K562 (cell line): Measurements from ENCODE around the gene SLC34A3. TPM values are rescaled to one million over a fixed set of nuclear protein-coding genes. Genes with fewer than 3 reads are reported as not detected.

ENCODE experiments used
- ATF7 ChIP-seq: fragments of 450-650 bp; IDR thresholded peaks from 2 replicates; pipeline ENCODE4 v1.7.1; 2014; ENCODE audit warnings: mild to moderate bottlenecking, moderate library complexity
- CBFB ChIP-seq: sonication (generic); formaldehyde crosslinking; IDR thresholded peaks from 2 replicates; pipeline ENCODE4 v1.4.0; 2020; ENCODE audit warnings: mild to moderate bottlenecking, missing genetic modification reagents
- CHCHD3 ChIP-seq: fragments of 250-450 bp; sonication (Bioruptor Pico); IDR thresholded peaks from 2 replicates; pipeline ENCODE4 v2.1.2; 2022; ENCODE audit warnings: mild to moderate bottlenecking
- MXI1 ChIP-seq: IDR thresholded peaks from 2 replicates; pipeline ENCODE4 v1.6.1; 2011; ENCODE audit warnings: low read depth, mild to moderate bottlenecking, improper control_type of control experiment, low read length
- NFIC ChIP-seq: fragments of 450-650 bp; IDR thresholded peaks from 2 replicates; pipeline ENCODE4 v1.6.1; 2017; ENCODE audit warnings: mild to moderate bottlenecking, inconsistent platforms
- RHOXF2B ChIP-seq: fragments of 250-450 bp; sonication (Bioruptor Pico); conservative IDR thresholded peaks from 2 replicates; pipeline ENCODE4 v1.5.1; 2021
- TOE1 ChIP-seq, 2 experiments: fragments of 450-650 bp in 1 of 2; sonication (generic) in 1 of 2; formaldehyde crosslinking in 1 of 2; IDR thresholded peaks; 2 replicates each; pipeline versions ENCODE4 v1.7.1 to v1.8.0; 2016 to 2022; ENCODE audit warnings: borderline replicate concordance in 2 of 2, mild to moderate bottlenecking in 2 of 2, antibody characterized with exemption in 1 of 2, inconsistent platforms in 1 of 2, low read depth in 1 of 2, missing genetic modification reagents in 1 of 2, moderate library complexity in 1 of 2
- ZNF232 ChIP-seq: sonication (generic); formaldehyde crosslinking; IDR thresholded peaks from 2 replicates; pipeline ENCODE4 v1.8.0; 2022; ENCODE audit warnings: mild to moderate bottlenecking, missing genetic modification reagents
- ZNF431 ChIP-seq: sonication (generic); formaldehyde crosslinking; IDR thresholded peaks from 2 replicates; pipeline ENCODE4 v1.8.0; 2022; ENCODE audit warnings: mild to moderate bottlenecking, missing genetic modification reagents
- polyA plus RNA-seq, 8 experiments: library from polyadenylated mRNA; depleted of rRNA in 4 of 8; stranded (reverse) in 5 of 8; unstranded in 3 of 8; fragments of >200 nt; fragmentation: Nextera tagmentation in 2 of 8; fragmentation: Illumina TruSeq in 1 of 8; extraction: Ambion mirVana in 2 of 8; extraction: Trizol in 1 of 8; gene quantifications; 2 replicates each; pipeline versions ENCODE4 v1.2.1 to v1.2.3, GENCODE V29; 2011 to 2014; ENCODE audit warnings: inconsistent platforms in 1 of 8, missing spikeins in 1 of 8
- total RNA-seq, 7 experiments: library from RNA; depleted of rRNA in 6 of 7; stranded (reverse); fragments of >200 nt in 6 of 7; fragmentation: Illumina TruSeq in 2 of 7; extraction: Trizol in 2 of 7; gene quantifications; 2 replicates each; pipeline versions ENCODE4 v1.2.1 to v1.2.3, GENCODE V29; 2011 to 2021; ENCODE audit warnings: low replicate concordance in 1 of 7
- TF ChIP-seq, protein P1 (sequence below), 2 experiments: fragments of 450-650 bp; IDR thresholded peaks; 2 replicates each; pipeline ENCODE4 v1.6.1; 2016; ENCODE audit warnings: mild to moderate bottlenecking in 2 of 2, borderline replicate concordance in 1 of 2, low read depth in 1 of 2, moderate library complexity in 1 of 2

SLC34A3 gene
- total and polyA plus RNA-seq, 9 of the 15 experiments (the other 6 are each of a cell fraction or from before 2014, with no cell fraction given) = not detected

DNA sequence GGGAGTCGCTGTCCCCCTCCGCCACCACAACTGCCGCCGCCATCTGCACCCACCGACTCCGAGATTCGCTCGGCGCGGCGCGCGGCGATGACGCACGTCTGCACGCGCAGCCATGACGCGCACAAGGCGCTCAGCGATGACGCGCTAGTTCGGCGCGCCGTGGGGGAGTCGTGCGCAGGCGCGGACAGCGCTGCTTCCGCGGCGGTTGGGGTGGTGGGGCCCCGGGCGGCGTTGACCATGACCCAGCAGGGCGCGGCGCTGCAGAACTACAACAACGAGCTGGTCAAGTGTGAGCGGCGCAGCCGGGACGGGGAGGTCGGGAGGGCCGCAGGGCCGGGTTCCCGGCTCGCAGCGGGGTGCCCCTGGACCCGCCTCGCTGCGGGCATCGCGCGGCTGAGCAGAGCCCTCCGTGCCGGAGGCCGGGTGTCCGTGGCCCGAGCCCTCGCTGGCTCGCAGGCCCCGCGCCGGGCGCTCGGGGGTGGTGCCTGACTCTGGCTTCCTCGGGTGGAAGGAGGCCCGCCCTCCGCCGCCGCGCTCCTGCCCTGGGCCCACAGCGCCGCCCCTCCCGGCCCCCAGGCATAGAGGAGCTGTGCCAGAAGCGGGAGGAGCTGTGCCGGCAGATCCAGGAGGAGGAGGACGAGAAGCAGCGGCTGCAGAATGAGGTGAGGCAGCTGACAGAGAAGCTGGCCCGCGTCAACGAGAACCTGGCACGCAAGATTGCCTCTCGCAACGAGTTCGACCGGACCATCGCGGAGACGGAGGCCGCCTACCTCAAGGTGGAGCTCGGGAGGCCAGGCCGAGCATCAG is 42.0 kb upstream of the SLC34A3 start, which contains the start of the genes ANAPC2 and SSNA1 (continued):
- TF ChIP-seq, protein P1, sequence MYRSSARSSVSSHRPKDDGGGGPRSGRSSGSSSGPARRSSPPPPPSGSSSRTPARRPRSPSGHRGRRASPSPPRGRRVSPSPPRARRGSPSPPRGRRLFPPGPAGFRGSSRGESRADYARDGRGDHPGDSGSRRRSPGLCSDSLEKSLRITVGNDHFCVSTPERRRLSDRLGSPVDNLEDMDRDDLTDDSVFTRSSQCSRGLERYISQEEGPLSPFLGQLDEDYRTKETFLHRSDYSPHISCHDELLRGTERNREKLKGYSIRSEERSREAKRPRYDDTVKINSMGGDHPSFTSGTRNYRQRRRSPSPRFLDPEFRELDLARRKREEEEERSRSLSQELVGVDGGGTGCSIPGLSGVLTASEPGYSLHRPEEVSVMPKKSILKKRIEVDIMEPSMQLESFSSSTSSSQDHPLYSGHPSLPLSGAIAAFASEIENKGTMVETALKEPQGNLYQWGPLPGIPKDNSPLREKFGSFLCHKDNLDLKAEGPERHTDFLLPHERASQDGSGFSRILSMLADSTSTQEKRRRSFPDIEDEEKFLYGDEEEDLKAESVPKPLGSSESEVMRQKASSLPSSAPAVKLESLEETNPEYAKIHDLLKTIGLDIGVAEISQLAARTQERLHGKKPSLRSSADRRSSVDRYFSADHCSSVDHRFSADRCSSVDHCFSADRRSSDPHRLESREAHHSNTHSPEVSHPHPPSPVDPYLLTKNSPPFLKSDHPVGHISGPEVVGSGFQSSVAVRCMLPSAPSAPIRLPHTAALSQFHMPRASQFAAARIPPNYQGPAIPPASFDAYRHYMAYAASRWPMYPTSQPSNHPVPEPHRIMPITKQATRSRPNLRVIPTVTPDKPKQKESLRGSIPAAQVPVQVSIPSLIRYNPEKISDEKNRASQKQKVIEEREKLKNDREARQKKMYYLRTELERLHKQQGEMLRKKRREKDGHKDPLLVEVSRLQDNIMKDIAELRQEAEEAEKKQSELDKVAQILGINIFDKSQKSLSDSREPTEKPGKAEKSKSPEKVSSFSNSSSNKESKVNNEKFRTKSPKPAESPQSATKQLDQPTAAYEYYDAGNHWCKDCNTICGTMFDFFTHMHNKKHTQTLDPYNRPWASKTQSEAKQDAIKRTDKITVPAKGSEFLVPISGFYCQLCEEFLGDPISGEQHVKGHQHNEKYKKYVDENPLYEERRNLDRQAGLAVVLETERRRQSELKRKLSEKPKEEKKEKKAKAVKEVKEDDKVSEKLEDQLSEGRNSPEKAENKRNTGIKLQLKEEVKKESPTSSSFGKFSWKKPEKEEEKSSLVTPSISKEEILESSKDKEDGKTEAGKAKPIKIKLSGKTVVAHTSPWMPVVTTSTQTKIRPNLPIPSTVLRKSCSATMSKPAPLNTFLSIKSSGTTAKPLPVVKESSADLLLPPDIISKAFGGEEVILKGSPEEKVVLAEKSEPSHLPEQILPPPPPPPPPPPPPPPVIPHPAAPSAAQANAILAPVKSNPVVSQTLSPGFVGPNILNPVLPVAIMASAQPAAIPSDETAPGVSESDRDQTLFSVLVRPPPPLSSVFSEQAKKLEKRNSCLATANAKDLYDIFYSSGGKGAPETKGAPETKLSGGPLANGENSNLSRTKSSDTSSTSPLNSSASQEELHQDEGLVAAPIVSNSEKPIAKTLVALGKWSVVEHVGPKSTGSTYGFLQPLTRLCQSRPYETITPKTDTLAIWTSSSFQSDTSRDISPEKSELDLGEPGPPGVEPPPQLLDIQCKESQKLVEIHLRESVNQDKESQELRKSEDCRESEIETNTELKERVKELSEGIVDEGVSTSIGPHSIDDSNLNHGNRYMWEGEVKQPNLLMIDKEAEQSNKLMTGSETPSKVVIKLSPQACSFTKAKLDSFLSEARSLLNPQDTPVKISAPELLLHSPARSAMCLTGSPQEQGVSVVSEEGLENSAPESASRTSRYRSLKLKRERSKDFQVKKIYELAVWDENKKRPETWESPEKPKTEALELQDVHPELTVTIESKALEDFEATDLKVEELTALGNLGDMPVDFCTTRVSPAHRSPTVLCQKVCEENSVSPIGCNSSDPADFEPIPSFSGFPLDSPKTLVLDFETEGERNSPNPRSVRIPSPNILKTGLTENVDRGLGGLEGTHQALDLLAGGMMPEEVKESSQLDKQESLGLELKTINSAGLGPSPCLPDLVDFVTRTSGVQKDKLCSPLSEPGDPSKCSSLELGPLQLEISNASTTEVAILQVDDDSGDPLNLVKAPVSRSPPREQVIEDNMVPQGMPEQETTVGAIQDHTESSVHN (IDR thresholded peaks at IDR 0.05; ENCODE audit: borderline replicate concordance in 1 of 2, low read depth in 1 of 2) = no peak
- TF ChIP-seq CBFB = no peak
- TF ChIP-seq CHCHD3 (CRISPR knock-in tag) = no peak
- no peak for TF ChIP-seq RHOXF2B (CRISPR knock-in tag)
- TF ChIP-seq ZNF431 (CRISPR knock-in tag) = no peak
- TF ChIP-seq TOE1 (IDR thresholded peaks at IDR 0.05; ENCODE audit: borderline replicate concordance) = 0 out of 2 replicates have a peak, but pooled peaks have one; percentile 19
- no peak; the same call in none of the 2 replicates for TF ChIP-seq TOE1 (CRISPR knock-in tag; IDR thresholded peaks at IDR 0.05; ENCODE audit: borderline replicate concordance, low read depth)
- TF ChIP-seq ZNF232 (CRISPR knock-in tag) = no peak
- TF ChIP-seq NFIC = peak; percentile 61
- peak; percentile 95 for TF ChIP-seq ATF7
- TF ChIP-seq MXI1 = peak; percentile 52; the same call in 1 of the 2 replicates
